DMS 273 treated with DMSO at 0.1 percent for 48 hours (cell line): ENCODE data around the gene KANSL1.
"Not testable (repeated sequence)": the region's sequence is repeated elsewhere in the genome, so short reads cannot be mapped to it uniquely, and the experiment has no call there.

Experiments used
- DNase-seq: peaks from one replicate; lab custom pipeline; 2025; lab: John Stamatoyannopoulos, UW

KANSL1 gene

GRCh38 chr17:46036491-46036890, 156.7 kb downstream of the KANSL1 start:
- no peak for DNase-seq

- no peak for DNase-seq
These were observed 158.0 kb downstream of the KANSL1 start for GRCh38 chr17:46035112-46035818.

- DNase-seq = no peak
These were observed 159.8 kb downstream of the KANSL1 start for GRCh38 chr17:46033392-46033791.

- no peak for DNase-seq
These were observed 160.3 kb downstream of the KANSL1 start for GRCh38 chr17:46032909-46033308.

- no peak for DNase-seq
These were observed 161.3 kb downstream of the KANSL1 start for GRCh38 chr17:46031920-46032319.

- no peak for DNase-seq
These were observed 161.8 kb downstream of the KANSL1 start for GRCh38 chr17:46031440-46031839.

GRCh38 chr17:46030752-46031151, 162.5 kb downstream of the KANSL1 start:
- no peak for DNase-seq

GRCh38 chr17:46029627-46030026, 163.6 kb downstream of the KANSL1 start:
- DNase-seq = no peak

GRCh38 chr17:46028981-46029565, 164.2 kb downstream of the KANSL1 start:
- no peak for DNase-seq

- DNase-seq = no peak
These were observed 164.9 kb downstream of the KANSL1 start for GRCh38 chr17:46028374-46028773.

- DNase-seq = no peak
These were observed 165.3 kb downstream of the KANSL1 start for GRCh38 chr17:46027976-46028325.

GRCh38 chr17:46027048-46027975, 165.9 kb downstream of the KANSL1 start:
- DNase-seq = peak; percentile 34

GRCh38 chr17:46026166-46027047, 166.8 kb downstream of the KANSL1 start:
- no peak for DNase-seq

- DNase-seq = no peak
These were observed 167.6 kb downstream of the KANSL1 start for GRCh38 chr17:46025510-46026165.

- no peak for DNase-seq
These were observed 168.2 kb downstream of the KANSL1 start for GRCh38 chr17:46025060-46025459.

- no peak for DNase-seq
These were observed 168.6 kb downstream of the KANSL1 start for GRCh38 chr17:46024590-46024989.

- no peak for DNase-seq
These were observed 169.3 kb downstream of the KANSL1 start for GRCh38 chr17:46023783-46024388.

- DNase-seq = not testable (repeated sequence)
These were observed 169.9 kb downstream of the KANSL1 start for GRCh38 chr17:46023366-46023765.

GRCh38 chr17:46020998-46021397, 172.2 kb downstream of the KANSL1 start:
- no peak for DNase-seq

- no peak for DNase-seq
These were observed 173.0 kb downstream of the KANSL1 start for GRCh38 chr17:46020023-46020761.
